Trophoblast cell (in vitro differentiated cells and primary cell): ENCODE measurements around the gene DIAPH2.

Experiments used
- DNase-seq, 2 donors: peaks; one replicate each; pipeline ENCODE4 v3.0.0-alpha.2; 2016
- H2AFZ ChIP-seq: 2 replicates; pipeline ENCODE4 v1.6.1; 2013; ENCODE audit warnings: low read length, moderate library complexity, mild to moderate bottlenecking; ENCODE audit not compliant: insufficient read depth, poor library complexity
- H2AK5ac ChIP-seq: 2 replicates; pipeline ENCODE4 v1.6.1; 2013; ENCODE audit warnings: mild to moderate bottlenecking, low read length
- H2BK120ac ChIP-seq: 2 replicates; pipeline ENCODE4 v1.6.1; 2013; ENCODE audit warnings: low read length, mild to moderate bottlenecking, moderate library complexity; ENCODE audit not compliant: insufficient read depth, poor library complexity
- H2BK12ac ChIP-seq: 2 replicates; pipeline ENCODE4 v1.6.1; 2013; ENCODE audit warnings: mild to moderate bottlenecking, low read length, moderate library complexity
- H2BK5ac ChIP-seq: 2 replicates; pipeline ENCODE4 v1.6.1; 2013; ENCODE audit warnings: low read length, low read depth, moderate library complexity, mild to moderate bottlenecking; ENCODE audit not compliant: poor library complexity
- H3K14ac ChIP-seq: 2 replicates; pipeline ENCODE4 v1.6.1; 2013; ENCODE audit warnings: mild to moderate bottlenecking, low read length
- H3K18ac ChIP-seq: 2 replicates; pipeline ENCODE4 v1.6.1; 2013; ENCODE audit warnings: mild to moderate bottlenecking, low read length
- H3K23ac ChIP-seq: 2 replicates; pipeline ENCODE4 v1.6.1; 2013; ENCODE audit warnings: low read length
- H3K27ac ChIP-seq: 2 replicates; pipeline ENCODE4 v1.5.1; 2013; ENCODE audit warnings: low read depth, mild to moderate bottlenecking, inconsistent platforms, low read length, moderate library complexity
- H3K27me3 ChIP-seq: 2 replicates; pipeline ENCODE4 v1.6.1; 2013; ENCODE audit warnings: inconsistent platforms, mild to moderate bottlenecking, low read length, moderate library complexity; ENCODE audit not compliant: insufficient read depth
- H3K36me3 ChIP-seq, 2 experiments: 1 replicate in 1 of 2; 2 replicates in 1 of 2; pipeline ENCODE4 v1.6.1; 2013; ENCODE audit warnings: low read length in 2 of 2, mild to moderate bottlenecking in 2 of 2, moderate library complexity in 1 of 2; ENCODE audit not compliant: insufficient read depth in 2 of 2, control insufficient read depth in 1 of 2
- H3K4ac ChIP-seq: 2 replicates; pipeline ENCODE4 v1.6.1; 2013; ENCODE audit warnings: low read depth, mild to moderate bottlenecking, low read length, moderate library complexity
- H3K4me1 ChIP-seq, 2 experiments: 1 replicate in 1 of 2; 2 replicates in 1 of 2; pipeline ENCODE4 v1.6.1; 2013; ENCODE audit warnings: low read length in 2 of 2, mild to moderate bottlenecking in 2 of 2, moderate library complexity in 1 of 2; ENCODE audit not compliant: insufficient read depth in 2 of 2, control insufficient read depth in 1 of 2
- H3K4me2 ChIP-seq: 2 replicates; pipeline ENCODE4 v1.6.1; 2013; ENCODE audit warnings: inconsistent platforms, mild to moderate bottlenecking, low read length, moderate library complexity
- H3K4me3 ChIP-seq: 2 replicates; pipeline ENCODE4 v1.5.1; 2013; ENCODE audit warnings: mild to moderate bottlenecking, low read depth, low read length, inconsistent platforms
- H3K79me1 ChIP-seq: one replicate; pipeline ENCODE4 v1.6.1; 2013; ENCODE audit warnings: low read length
- H3K79me2 ChIP-seq: 2 replicates; pipeline ENCODE4 v1.6.1; 2013; ENCODE audit warnings: low read length, mild to moderate bottlenecking; ENCODE audit not compliant: control insufficient read depth, insufficient read depth, poor library complexity
- H3K9ac ChIP-seq: 2 replicates; pipeline ENCODE4 v1.6.1; 2013; ENCODE audit warnings: mild to moderate bottlenecking, low read length
- H3K9me3 ChIP-seq: 2 replicates; pipeline ENCODE4 v1.6.1; 2013; ENCODE audit warnings: low read depth, mild to moderate bottlenecking, control low read depth, inconsistent platforms, low read length; ENCODE audit not compliant: insufficient read depth
- H4K12ac ChIP-seq: 2 replicates; pipeline ENCODE4 v1.6.1; 2013; ENCODE audit warnings: low read depth, mild to moderate bottlenecking, low read length, moderate library complexity
- H4K8ac ChIP-seq: 2 replicates; pipeline ENCODE4 v1.6.1; 2013; ENCODE audit warnings: low read depth, mild to moderate bottlenecking, low read length, moderate library complexity
- H4K91ac ChIP-seq: one replicate; pipeline ENCODE4 v1.6.1; 2013; ENCODE audit warnings: low read depth, mild to moderate bottlenecking, low read length, moderate library complexity
- WGBS: extraction: QIAGEN DNeasy Blood & Tissue Kit; methylation state at CpG from one replicate; pipeline ENCODE4 v1.1.7; 2013; ENCODE audit warnings: missing lambda C conversion rate; ENCODE audit not compliant: insufficient read length, insufficient coverage; ENCODE audit errors: extremely low coverage; 5-methylcytosine and 5-hydroxymethylcytosine counted together

Gene DIAPH2

DNA sequence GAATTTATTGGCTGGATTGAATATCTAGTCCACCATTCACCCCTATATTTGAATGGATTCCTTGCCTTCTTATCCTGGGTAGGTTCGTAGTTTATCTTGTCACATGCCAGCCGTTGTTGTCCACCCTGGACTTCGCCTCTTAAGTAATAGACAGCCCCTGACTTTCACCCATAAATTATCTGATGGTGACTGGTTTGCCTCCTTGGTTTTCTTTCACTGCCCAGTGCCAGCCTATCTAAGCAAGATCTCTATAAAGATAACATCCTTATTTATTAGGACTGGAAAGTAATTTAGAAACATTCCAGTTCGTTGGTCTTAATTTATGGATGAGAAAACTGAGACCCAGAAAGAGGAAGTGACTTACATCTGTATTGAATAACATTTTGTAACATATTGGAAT is 609.4 kb downstream of the DIAPH2 start:
- H3K18ac ChIP-seq, result no peak overlapping the region
- H3K79me1 ChIP-seq, result no peaks in the 10 kb centered on the region
- no peak overlapping the region for H3K14ac ChIP-seq
- no peak overlapping the region for H3K9ac ChIP-seq
- no peak overlapping the region for H2BK12ac ChIP-seq
- H2AFZ ChIP-seq, result no peak overlapping the region
- no peak overlapping the region for H3K27ac ChIP-seq
- no peak overlapping the region for H3K23ac ChIP-seq
- H3K4me1 ChIP-seq, result no peaks in the 10 kb centered on the region
- no peaks in the 10 kb centered on the region for H3K36me3 ChIP-seq
- no peak overlapping the region for H2BK5ac ChIP-seq
- no peaks in the 10 kb centered on the region for H3K27me3 ChIP-seq
- no peak overlapping the region for H4K91ac ChIP-seq
- no peak overlapping the region for H4K12ac ChIP-seq
- H3K9me3 ChIP-seq, result no peaks in the 10 kb centered on the region
- no peak overlapping the region for H3K4me3 ChIP-seq
- DNase-seq, result no peak
- no peak overlapping the region for H2AK5ac ChIP-seq
- H3K79me2 ChIP-seq, result no peaks in the 10 kb centered on the region
- no CpG with 5 or more reads among the region's 4 CpGs for WGBS
- H4K8ac ChIP-seq, result no peak overlapping the region
- no peak overlapping the region for H3K4ac ChIP-seq
- H2BK120ac ChIP-seq, result no peak overlapping the region
- H3K4me2 ChIP-seq, result no peak overlapping the region

DNA sequence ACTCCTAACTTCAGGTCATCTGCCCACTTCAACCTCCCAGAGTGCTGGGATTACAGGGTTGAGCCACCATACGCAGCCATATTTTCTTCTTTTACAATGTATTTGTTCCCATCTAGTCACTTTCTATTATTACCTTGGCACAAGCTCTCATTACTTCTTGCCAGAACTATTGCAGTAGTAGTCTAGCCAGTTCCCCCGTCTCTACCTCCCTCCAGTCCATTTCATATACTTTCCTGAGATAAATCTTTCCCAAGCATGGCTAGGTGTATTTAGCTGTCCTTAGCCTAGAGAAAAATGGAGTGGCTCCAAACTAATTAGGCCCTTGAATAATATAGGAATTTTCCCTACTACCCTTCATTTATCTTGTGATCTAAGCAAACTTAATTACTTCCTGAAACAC is 611.3 kb downstream of the DIAPH2 start:
- Histone ChIP-seq H3K9ac (no peak overlapping the region), H4K8ac (no peak overlapping the region), H3K9me3 (no peaks in the 10 kb centered on the region), H2AK5ac (no peak overlapping the region), H3K27ac (no peak overlapping the region), H2BK12ac (no peak overlapping the region), H3K79me1 (no peaks in the 10 kb centered on the region), H2AFZ (no peak overlapping the region), H3K4me1 (no peaks in the 10 kb centered on the region), H3K4ac (no peak overlapping the region), H3K4me3 (no peak overlapping the region), H3K18ac (no peak overlapping the region), H4K12ac (no peak overlapping the region), H3K14ac (no peak overlapping the region), H3K79me2 (no peaks in the 10 kb centered on the region), H3K27me3 (no peaks in the 10 kb centered on the region), H2BK120ac (no peak overlapping the region), H4K91ac (no peak overlapping the region), H3K23ac (no peak overlapping the region), H2BK5ac (no peak overlapping the region), H3K36me3 (no peaks in the 10 kb centered on the region), H3K4me2 (no peak overlapping the region)
- WGBS, result no CpG with 5 or more reads among the region's 2 CpGs
- no peak for DNase-seq

DNA sequence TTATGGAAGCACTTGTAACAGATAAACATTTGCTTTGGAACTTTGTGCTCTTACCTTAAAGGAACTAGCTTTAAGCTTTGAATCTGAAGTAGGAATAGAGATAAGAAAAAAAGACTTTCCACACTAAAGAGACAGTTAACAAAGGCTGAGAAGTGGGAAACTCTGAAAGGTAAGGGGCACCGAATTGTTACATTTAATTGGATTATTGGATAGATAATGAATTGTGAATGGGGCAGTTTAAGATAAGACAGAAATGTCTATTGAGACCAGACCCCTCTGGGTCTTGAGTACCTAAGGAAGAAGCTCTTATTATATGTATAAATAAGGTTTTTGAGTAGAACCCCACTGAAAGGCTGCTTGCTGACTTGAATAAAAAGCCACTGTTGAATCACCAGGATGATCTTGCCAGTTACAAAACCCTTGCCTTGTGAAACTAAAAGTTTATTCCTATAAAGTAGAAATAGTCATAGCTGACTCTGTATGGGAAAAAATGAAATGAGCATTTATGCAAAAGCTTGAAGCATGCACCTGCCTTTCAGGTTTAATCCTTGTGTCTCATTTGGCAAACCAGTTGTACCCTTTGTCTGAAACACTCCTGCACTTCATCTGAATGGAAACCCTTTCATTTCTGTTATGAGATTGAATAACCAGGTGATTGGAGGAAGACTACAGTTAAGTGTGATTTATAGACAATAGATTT is 622.3 kb downstream of the DIAPH2 start:
- no peak overlapping the region for H3K4me3 ChIP-seq
- no peak overlapping the region for H3K23ac ChIP-seq
- no peak overlapping the region for H4K12ac ChIP-seq
- peaks cover 2% of the 10 kb centered on the region for H3K79me1 ChIP-seq
- no peak overlapping the region for H2BK5ac ChIP-seq
- H3K27me3 ChIP-seq, result no peaks in the 10 kb centered on the region
- no peak overlapping the region for H2BK12ac ChIP-seq
- no peak overlapping the region for H2AFZ ChIP-seq
- DNase-seq, result no peak
- no peaks in the 10 kb centered on the region for H3K9me3 ChIP-seq
- H3K79me2 ChIP-seq, result no peaks in the 10 kb centered on the region
- H2BK120ac ChIP-seq, result no peak overlapping the region
- H3K4me1 ChIP-seq, result peaks cover 0 to 2% of the 10 kb centered on the region in 2 experiments
- H3K4me2 ChIP-seq, result no peak overlapping the region
- no peak overlapping the region for H4K8ac ChIP-seq
- H3K36me3 ChIP-seq, result no peaks in the 10 kb centered on the region
- H3K14ac ChIP-seq, result no peak overlapping the region
- no peak overlapping the region for H3K4ac ChIP-seq
- H3K18ac ChIP-seq, result no peak overlapping the region
- H2AK5ac ChIP-seq, result no peak overlapping the region
- H4K91ac ChIP-seq, result no peak overlapping the region
- no CpG with 5 or more reads among the region's 1 CpG for WGBS
- H3K27ac ChIP-seq, result no peak overlapping the region
- no peak overlapping the region for H3K9ac ChIP-seq

DNA sequence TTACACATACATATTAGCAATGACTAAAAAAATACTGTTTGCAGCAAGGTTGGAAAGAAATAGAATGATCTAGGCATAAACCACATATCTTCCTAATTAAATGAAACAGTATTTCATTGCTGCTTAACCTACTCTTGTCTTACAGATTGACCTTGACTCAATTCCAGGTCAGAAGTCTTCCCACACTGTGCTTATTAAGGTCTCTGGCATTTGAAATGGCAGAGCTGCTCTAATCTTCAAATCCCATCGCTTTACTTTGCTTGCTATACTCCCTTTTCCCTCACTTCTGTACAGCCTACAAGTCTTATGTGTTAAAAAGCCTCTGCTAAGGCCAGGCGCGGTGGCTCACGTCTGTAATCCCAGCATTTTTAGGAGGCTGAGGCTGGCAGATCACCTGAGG is 623.5 kb downstream of the DIAPH2 start:
- Histone ChIP-seq H2BK120ac (no peak overlapping the region), H3K79me1 (peaks cover 2% of the 10 kb centered on the region), H3K4me1 (peaks cover 0 to 2% of the 10 kb centered on the region in 2 experiments), H3K14ac (no peak overlapping the region), H3K36me3 (no peaks in the 10 kb centered on the region), H2AK5ac (no peak overlapping the region), H4K8ac (no peak overlapping the region), H4K12ac (no peak overlapping the region), H3K27ac (no peak overlapping the region), H2BK12ac (no peak overlapping the region), H3K23ac (no peak overlapping the region), H3K18ac (no peak overlapping the region), H3K4me2 (no peak overlapping the region), H3K9me3 (no peaks in the 10 kb centered on the region), H2AFZ (no peak overlapping the region), H3K79me2 (no peaks in the 10 kb centered on the region), H3K4me3 (no peak overlapping the region), H3K27me3 (no peaks in the 10 kb centered on the region), H4K91ac (no peak overlapping the region), H3K4ac (no peak overlapping the region), H2BK5ac (no peak overlapping the region), H3K9ac (no peak overlapping the region)
- WGBS, result no CpG with 5 or more reads among the region's 4 CpGs
- DNase-seq, result peak in 1 of 2 donors; percentile 17
